Activated T-cell treated with anti-CD3 and anti-CD28 coated beads for 24 hours (primary cell): ENCODE measurements around the gene BRD2.

Experiments
- DNase-seq: peaks from one replicate; pipeline ENCODE4 v3.0.0-alpha.2; 2020; ENCODE audit warnings: low read depth

BRD2 gene

GRCh38 chr6:32972353-32973143 is 4.2 kb downstream of the BRD2 start:
- DNase-seq, result no peak

- DNase-seq, result no peak
These were observed 5.0 kb downstream of the BRD2 start for GRCh38 chr6:32973144-32974015.

GRCh38 chr6:32974016-32974333 is 5.6 kb downstream of the BRD2 start:
- DNase-seq, result no peak

- DNase-seq, result no peak
These were observed 6.3 kb downstream of the BRD2 start for GRCh38 chr6:32974541-32975308.

DNA sequence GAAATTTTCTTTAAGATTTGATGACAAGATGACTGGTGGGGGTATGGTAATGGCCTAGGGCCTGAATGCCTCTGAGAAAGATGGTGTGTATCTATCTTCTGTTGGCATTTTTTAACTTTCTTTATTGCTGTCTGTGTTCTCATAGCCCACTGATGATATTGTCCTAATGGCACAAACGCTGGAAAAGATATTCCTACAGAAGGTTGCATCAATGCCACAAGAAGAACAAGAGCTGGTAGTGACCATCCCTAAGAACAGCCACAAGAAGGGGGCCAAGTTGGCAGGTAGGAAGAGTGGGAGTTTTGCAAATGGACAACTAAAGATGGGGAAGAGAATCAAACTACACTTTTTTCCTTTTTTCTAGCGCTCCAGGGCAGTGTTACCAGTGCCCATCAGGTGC is 7.5 kb downstream of the BRD2 start:
- no peak for DNase-seq

DNA sequence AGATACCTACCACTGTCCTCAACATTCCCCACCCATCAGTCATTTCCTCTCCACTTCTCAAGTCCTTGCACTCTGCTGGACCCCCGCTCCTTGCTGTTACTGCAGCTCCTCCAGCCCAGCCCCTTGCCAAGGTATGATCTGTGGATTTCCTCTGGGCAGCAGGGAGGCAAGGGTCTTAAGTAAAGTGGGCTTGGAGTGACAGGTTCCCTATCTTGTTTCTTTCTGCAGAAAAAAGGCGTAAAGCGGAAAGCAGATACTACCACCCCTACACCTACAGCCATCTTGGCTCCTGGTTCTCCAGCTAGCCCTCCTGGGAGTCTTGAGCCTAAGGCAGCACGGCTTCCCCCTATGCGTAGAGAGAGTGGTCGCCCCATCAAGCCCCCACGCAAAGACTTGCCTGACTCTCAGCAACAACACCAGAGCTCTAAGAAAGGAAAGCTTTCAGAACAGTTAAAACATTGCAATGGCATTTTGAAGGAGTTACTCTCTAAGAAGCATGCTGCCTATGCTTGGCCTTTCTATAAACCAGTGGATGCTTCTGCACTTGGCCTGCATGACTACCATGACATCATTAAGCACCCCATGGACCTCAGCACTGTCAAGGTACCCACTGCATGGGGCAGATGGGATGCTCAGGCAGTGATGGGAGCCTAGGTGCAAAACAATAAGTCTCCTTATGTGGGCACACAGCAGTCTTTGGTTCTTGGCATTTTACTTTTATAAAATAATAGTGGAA is 8.1 kb downstream of the BRD2 start:
- DNase-seq, result no peak

DNA sequence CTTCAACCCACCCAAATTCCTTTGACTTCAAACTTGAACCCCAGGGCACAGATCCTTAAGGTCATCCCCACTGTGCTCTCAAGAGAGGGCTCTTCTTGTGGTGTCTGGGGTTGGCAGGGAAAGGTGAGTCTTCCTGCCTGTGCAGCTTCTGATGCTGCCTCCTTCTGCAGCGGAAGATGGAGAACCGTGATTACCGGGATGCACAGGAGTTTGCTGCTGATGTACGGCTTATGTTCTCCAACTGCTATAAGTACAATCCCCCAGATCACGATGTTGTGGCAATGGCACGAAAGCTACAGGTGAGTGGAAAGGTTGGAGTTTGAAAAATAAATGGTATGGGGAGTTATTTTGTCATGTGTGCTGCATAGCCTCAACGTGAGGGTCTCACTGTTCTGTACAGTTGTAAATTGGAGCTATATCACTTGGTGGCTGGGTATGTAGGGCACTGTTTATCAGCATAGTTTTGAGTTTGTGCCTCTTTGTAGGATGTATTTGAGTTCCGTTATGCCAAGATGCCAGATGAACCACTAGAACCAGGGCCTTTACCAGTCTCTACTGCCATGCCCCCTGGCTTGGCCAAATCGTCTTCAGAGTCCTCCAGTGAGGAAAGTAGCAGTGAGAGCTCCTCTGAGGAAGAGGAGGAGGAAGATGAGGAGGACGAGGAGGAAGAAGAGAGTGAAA is 9.0 kb downstream of the BRD2 start:
- no peak for DNase-seq

DNA sequence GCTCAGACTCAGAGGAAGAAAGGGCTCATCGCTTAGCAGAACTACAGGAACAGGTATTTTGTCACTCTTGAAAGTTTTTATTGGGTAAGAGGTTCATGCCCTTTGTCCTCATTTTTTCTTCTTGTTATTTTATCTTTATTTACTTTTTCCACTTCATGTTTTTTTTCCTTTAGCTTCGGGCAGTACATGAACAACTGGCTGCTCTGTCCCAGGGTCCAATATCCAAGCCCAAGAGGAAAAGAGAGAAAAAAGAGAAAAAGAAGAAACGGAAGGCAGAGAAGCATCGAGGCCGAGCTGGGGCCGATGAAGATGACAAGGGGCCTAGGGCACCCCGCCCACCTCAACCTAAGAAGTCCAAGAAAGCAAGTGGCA is 9.5 kb downstream of the BRD2 start:
- DNase-seq, result no peak

DNA sequence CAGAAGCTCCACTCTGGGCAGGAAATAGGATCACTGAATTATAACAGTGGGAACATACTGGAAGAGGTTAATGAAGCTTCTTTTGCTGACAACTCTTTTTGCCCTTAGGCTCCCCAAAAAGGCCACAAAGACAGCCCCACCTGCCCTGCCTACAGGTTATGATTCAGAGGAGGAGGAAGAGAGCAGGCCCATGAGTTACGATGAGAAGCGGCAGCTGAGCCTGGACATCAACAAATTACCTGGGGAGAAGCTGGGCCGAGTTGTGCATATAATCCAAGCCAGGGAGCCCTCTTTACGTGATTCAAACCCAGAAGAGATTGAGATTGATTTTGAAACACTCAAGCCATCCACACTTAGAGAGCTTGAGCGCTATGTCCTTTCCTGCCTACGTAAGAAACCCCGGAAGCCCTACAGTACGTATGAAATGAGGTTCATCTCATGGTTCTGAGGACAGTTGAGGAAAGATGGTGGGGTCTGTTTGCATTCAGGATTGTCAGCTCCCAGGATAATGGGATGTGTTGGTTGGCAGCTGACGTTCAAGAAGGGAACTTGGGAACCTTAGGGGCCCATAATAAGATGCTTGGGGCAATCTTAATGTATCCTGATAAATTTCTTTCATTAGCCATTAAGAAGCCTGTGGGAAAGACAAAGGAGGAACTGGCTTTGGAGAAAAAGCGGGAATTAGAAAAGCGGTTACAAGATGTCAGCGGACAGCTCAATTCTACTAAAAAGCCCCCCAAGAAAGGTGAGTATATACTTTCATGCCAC is 11.5 kb downstream of the BRD2 start:
- DNase-seq, result no peak

- DNase-seq, result no peak
These were observed 12.2 kb downstream of the BRD2 start for GRCh38 chr6:32980488-32981038.

DNA sequence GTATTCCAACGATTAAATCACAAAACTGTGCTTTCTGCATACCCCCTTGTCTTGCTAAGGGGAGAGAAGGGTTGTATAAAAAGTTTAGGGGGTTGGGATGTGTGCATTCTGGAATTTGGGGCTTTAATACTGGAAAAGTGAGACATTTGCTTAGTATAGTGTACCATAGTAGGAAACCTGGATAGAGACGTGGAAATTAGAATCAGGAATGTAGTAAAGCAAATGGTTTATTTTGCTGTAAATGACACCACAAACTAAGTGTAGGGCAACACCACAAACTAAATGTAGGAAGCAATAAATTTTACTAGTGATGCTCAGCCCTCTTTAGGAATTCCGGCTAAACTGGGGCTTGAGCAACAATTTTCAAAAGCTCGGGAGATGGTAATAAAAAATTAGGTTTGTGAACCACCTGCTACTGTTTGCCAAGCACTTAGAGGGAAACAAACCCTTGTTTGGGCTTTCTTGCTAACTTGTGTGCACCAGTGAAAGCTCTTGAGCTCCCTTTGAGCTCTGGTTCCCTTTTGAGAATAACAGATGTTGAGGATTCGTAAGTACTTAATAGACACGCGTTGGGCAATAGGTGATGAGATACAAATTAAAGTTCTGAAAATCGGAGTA is 13.8 kb downstream of the BRD2 start:
- DNase-seq, result no peak

GRCh38 chr6:32982702-32983492 is 14.5 kb downstream of the BRD2 start:
- no peak for DNase-seq

GRCh38 chr6:32983493-32983848 is 15.1 kb downstream of the BRD2 start:
- DNase-seq, result no peak

GRCh38 chr6:32983964-32984621 is 15.7 kb downstream of the BRD2 start:
- no peak for DNase-seq

DNA sequence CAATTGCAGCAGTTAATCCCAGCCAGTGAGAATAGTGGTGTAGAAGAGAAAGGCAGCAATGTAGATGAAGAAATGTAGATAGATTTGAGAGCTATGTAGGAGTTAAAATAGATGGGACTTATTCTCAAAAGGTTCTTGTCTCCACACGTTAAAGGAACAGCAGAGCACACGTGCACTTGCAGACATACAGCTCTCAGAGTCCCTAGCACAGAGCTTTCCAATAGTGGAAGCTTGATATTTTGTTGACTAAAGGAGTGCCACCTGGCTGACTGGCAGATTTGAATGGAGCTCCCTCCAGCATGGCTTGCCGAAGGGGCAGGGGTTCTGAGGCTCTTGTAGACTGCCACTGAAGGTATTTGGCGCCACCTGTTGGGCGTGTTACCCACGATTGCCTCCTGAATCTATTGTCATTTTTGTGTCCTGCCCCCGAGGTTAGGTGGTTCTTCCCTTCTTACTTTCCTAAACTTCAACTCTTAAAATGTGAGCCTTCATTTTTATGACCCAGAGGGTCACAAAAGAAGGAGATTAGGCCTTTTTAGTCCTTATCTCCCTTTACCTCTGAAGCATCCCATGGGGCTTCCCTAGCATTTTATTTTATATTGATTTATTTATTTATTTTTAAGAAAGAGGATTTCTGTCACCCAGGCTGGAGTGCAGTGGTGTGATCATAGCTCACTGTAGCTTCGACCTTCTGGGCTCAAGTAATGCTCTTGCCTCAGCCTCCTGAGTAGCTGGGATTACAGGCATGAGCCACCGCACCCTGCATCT is 16.4 kb downstream of the BRD2 start:
- peak; percentile 82 for DNase-seq

- DNase-seq, result no peak
These were observed 21.0 kb downstream of the BRD2 start for GRCh38 chr6:32989368-32989767.

DNA sequence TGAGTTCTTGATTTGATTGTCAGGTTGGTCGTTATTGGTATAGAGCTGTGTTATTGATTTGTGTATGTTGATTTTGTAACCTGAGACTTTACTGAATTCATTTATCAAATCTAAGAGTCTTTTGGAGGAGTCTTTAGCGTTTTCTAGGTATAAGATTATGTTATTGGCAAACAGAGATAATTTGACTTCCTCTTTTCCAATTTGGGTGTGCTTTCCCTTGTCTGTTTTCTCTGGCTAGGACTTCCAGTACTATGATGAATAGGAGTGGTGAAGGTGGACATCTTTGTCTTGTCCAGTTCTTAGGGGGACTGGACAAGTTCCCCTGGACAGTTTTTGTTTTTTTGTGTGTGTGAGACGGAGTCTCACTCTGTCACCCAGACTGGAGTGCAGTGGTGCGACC is 23.6 kb downstream of the BRD2 start:
- DNase-seq, result no peak
